Measurements from ENCODE around the gene TMEM135. TPM values are rescaled to one million over a fixed set of nuclear protein-coding genes. Genes with fewer than 3 reads are reported as not detected.
A peak's percentile ranks its signal among the peaks of the same experiment; 100 is the strongest.
"Not testable (repeated sequence)": the region's sequence is repeated elsewhere in the genome, so short reads cannot be mapped to it uniquely, and the experiment has no call there.

Gene TMEM135
- polyA plus RNA-seq, 5 donors: 17.1 to 35.0 (median 25.9) TPM

GRCh38 chr11:87019613-87020271 lies 18.0 kb upstream of the TMEM135 start:
- DNase-seq: no peak

DNA sequence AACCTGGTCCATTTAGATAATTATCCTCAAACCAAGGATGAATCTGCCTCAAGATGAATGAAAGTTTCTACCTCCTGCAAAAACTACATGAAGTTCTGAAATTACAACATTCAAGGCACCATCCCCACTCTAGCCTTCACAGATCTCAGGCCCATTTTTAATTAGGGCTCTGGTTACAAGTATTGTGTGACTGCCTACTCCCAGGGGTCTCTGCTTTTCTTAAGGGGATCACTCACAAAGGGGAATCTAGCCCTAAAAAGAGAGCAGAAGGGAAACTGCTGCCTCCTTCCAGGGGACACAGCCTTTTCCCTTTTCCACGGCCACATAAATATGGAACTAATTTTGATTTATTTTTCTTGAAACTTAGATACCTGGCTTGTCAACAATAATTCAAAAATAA lies 17.4 kb upstream of the TMEM135 start:
- DNase-seq: no peak

GRCh38 chr11:87020764-87021365 lies 16.9 kb upstream of the TMEM135 start:
- DNase-seq: no peak

GRCh38 chr11:87022254-87022653 lies 15.5 kb upstream of the TMEM135 start:
- DNase-seq: no peak

DNA sequence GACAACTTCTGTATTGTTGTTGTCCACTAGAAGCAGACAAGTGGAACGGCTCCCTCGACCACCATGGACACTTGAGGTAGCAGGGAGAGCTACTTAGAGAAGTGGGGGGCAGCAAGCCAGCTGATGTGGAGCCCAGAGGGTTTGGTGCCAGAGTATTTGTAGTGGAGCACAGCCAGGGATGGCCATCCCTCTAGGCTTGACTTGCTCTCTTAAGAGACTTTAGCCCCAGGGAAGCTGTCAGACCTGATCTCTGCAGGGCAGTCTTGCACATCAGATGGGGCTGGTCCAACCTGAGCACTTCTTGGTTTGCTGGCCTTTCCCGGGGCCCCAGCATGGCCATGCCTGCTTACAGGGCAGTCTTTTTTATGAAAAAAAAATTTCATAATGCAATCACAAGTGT lies 15.0 kb upstream of the TMEM135 start:
- no peak for DNase-seq

DNA sequence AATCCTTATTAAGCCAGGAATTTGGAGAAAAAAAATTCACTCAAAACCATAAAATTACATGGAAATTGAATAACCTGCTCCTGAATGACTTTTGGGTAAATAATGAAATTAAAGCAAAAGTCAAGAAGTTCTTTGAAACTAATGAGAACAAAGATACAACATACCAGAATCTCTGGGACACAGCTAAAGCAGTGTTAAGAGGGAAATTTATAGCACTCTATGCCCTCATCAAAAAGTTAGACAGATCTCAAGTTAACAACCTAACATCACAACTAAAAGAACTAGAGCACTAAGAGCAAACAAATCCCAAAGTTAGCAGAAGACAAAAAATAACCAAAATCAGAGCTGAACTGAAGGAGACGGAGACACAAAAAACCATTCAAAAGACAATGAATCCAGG lies 11.3 kb upstream of the TMEM135 start:
- DNase-seq: not testable (repeated sequence)

DNA sequence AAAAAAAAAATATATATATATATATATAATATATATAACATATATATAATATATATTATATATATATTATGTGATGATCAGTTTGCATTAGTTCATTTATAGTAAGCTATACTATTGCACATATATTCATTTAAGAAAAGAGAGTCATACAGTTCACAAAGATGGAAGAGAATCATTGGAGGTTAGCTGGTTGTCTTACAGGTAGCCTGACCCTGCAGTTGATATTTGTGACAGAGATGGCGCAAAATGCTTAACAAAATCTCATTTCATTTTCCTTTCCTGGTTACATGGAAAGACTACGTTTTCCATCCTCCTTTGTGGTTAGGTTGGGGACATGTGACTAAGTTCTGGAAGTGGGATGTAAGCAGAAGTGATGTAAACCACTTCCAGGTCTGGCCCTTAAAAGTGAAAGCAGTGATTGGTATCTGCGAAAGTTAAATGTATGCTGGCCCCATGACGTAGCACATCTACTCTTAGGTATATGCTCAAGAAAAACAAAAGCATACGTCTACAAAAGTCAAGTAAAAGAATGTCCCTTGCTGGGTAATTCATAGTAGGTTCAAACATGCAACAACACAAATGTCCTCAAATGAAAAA lies 7.2 kb upstream of the TMEM135 start:
- no peak for DNase-seq

GRCh38 chr11:87031433-87032170 lies 6.1 kb upstream of the TMEM135 start:
- no peak for DNase-seq

DNA sequence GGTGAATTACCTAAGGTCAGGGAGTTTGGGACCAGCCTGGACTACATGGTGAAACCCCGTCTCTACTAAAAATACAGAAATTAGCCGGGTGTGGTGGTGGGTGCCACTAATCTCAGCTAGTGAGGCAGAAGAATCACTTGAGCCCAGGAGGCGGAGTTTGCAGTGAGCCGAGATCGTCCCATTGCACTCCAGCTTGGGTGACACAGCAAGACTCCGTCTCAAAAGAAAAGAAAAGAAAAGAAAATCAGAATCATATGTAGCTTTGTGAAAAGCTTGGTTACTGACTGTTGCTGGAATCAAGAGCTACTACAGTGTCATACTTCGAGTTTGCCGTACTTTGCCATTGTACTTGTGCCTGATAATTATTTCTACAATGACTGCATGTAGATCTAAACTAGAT lies 4.2 kb upstream of the TMEM135 start:
- no peak for DNase-seq

DNA sequence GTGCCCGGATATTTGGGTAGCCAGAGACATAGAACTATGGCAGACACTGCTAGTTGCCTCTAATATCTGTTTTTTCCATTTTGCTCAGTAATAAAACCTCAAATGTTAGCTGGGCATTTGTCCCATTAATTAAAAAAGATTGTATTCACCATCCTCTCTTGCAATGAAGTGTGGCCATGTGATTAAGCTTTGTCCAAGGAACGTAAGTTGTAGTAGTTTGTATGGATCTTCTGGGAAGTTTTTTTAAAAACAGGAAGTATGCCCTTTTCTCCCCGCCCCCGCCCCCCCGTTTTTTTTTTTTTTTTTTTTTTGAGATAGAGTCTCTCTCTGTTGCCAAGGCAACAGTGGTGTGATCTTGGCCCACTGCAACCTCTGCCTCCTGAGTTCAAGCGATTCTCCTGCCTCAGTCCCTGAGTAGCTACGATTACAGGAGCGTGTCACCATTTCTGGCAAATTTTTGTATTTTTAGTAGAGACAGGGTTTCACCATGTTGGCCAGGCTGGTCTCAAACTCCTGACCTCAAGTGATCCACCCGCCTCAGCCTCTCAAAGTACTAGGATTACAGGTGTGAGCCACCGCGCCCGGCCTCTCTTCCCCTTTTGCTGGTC lies 1.7 kb upstream of the TMEM135 start:
- DNase-seq: no peak

GRCh38 chr11:87036756-87037449 lies 831 bp upstream of the TMEM135 start:
- no peak for DNase-seq

DNA sequence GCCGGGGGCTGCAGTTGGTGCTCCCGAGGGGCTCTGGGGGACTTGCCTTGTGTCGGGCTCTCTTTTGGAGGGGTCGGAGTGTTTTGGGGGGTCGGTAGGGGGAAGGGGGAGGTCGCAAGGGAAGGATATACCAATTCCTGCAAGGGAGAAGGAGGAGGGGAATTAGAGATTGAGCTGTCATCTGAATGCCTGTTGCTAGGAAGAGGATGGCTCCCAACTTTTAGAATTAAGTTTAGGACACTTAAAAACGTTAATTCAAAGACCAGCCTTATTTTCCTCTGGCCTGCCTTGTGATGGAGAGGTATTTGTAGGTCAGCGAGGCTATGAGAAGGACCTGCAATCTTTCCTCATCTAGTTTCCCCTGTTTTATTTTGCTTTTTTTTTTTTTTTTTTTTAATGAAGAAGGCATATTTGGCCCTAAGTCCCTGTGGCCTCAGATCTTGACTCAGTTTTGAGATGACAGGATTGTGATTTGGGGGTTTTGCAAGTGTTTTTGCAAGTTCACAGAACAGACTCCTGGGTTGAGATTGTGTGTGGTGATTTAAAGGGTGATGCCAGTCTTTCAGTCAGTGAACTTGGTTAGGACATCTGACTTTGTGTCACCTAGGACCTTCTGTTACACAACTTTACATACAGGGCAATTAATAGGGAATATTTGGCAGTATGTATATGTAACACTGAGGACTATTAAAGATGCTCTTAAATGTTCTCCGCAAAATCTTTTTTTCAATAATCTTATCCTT lies 672 bp downstream of the TMEM135 start:
- no peak for DNase-seq

DNA sequence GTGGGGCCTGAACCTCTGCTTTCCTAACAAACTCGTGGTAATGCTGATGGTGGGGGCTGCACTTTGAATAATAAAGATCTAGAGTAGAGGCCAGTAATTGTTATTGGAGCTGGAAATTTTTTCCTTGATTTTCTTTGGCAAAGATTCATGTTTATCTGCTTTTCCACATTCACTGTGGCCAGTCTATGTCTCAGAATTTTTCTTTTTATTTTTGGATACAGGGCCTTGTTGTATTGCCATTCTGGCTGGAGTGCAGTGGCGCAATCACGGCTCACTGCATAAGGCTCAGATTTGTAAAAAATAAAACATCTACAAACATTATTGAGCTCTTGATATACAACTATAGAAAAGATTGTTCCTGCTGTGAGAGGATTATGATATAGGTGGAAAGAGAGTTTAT lies 1.6 kb downstream of the TMEM135 start:
- peak in 1 of 2 donors; percentile 23 for DNase-seq

GRCh38 chr11:87043894-87044293 lies 6.2 kb downstream of the TMEM135 start:
- DNase-seq: no peak

GRCh38 chr11:87046824-87047223 lies 9.1 kb downstream of the TMEM135 start:
- DNase-seq: no peak

DNA sequence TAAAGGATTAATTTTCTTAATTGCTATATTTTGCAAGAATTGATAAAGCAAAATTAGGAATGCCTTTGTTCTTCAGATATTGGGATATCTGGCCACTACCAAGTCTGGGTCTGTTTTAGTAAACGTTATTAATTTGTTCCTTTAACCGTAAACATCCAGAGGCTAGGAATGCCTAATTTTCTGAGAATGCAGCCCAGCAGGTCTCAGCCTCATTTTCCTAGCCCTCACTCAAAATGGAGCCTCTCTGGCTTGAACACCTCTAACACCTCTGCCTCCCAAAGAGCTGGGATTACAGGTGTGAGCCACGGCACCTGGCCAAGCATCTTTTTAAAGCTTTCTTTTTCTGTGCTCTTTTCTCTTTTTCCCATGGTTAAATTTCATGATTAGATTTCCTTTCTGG lies 18.4 kb downstream of the TMEM135 start:
- no peak for DNase-seq

- DNase-seq: no peak
Observed at GRCh38 chr11:87057749-87058148, 20.0 kb downstream of the TMEM135 start.

- no peak for DNase-seq
Observed at GRCh38 chr11:87059596-87060390, 22.1 kb downstream of the TMEM135 start.

GRCh38 chr11:87061766-87062165 lies 24.0 kb downstream of the TMEM135 start:
- DNase-seq: no peak

GRCh38 chr11:87063982-87064381 lies 26.2 kb downstream of the TMEM135 start:
- no peak for DNase-seq
